ENCODE measurements around the gene CDK14. TPM values are rescaled to one million over a fixed set of nuclear protein-coding genes. Genes with fewer than 3 reads are reported as not detected.

The CDK14 gene
- polyA plus RNA-seq, 1 donor from 2014 or later = 25.1 TPM

GRCh38 chr7:90672210-90672609 lies 76.1 kb downstream of the CDK14 start:
- H3K9ac ChIP-seq (ENCODE audit: low read length) = no peak overlapping the region
- no peaks in the 10 kb centered on the region for H4K20me1 ChIP-seq (ENCODE audit: insufficient read depth)
- H3K9me2 ChIP-seq (ENCODE audit: insufficient read depth, low read length) = no peaks in the 10 kb centered on the region
- no peaks in the 10 kb centered on the region for H3K27me3 ChIP-seq (ENCODE audit: insufficient read depth, low read depth, low read length)
- TF ChIP-seq TAF1 (IDR thresholded peaks at IDR 0.05; ENCODE audit: low read depth) (no peak), RAD21 (conservative IDR thresholded peaks at IDR 0.05) (no peak), MXI1 (conservative IDR thresholded peaks at IDR 0.05; ENCODE audit: poor library complexity, severe bottlenecking) (no peak), POLR2AphosphoS5 (IDR thresholded peaks at IDR 0.05) (no peak), REST (IDR thresholded peaks at IDR 0.05; ENCODE audit: borderline replicate concordance) (no peak), CTCF (IDR thresholded peaks at IDR 0.05; ENCODE audit: poor library complexity, severe bottlenecking) (no peak), EP300 (conservative IDR thresholded peaks at IDR 0.05; ENCODE audit: poor library complexity, severe bottlenecking) (no peak), SMC3 (conservative IDR thresholded peaks at IDR 0.05; ENCODE audit: poor library complexity) (no peak)
- H3K4me2 ChIP-seq (ENCODE audit: low read length) = no peak overlapping the region
- no peaks in the 10 kb centered on the region for H3K36me3 ChIP-seq (ENCODE audit: insufficient read depth, low read length)
- H3F3A ChIP-seq (ENCODE audit: insufficient read depth, low read length, poor library complexity, severe bottlenecking) = no peaks in the 10 kb centered on the region
- no peak overlapping the region for H2AFZ ChIP-seq (ENCODE audit: low read depth, low read length)
- H3K27ac ChIP-seq (ENCODE audit: low read length) = no peak overlapping the region
- no peak overlapping the region for H3K4me3 ChIP-seq (ENCODE audit: low read length)
- peaks cover 12% of the 10 kb centered on the region for H3K79me2 ChIP-seq (replicated peaks; ENCODE audit: insufficient read depth, low read length)
- no peaks in the 10 kb centered on the region for H3K9me3 ChIP-seq (ENCODE audit: low read length)

- Histone ChIP-seq H3F3A (ENCODE audit: insufficient read depth, low read length, poor library complexity, severe bottlenecking) (no peaks in the 10 kb centered on the region), H2AFZ (ENCODE audit: low read depth, low read length) (no peak overlapping the region), H3K4me2 (ENCODE audit: low read length) (no peak overlapping the region), H3K27me3 (ENCODE audit: insufficient read depth, low read depth, low read length) (no peaks in the 10 kb centered on the region), H3K9me3 (ENCODE audit: low read length) (no peaks in the 10 kb centered on the region), H3K79me2 (replicated peaks; ENCODE audit: insufficient read depth, low read length) (peaks cover 7% of the 10 kb centered on the region), H3K27ac (ENCODE audit: low read length) (no peak overlapping the region), H3K9me2 (ENCODE audit: insufficient read depth, low read length) (no peaks in the 10 kb centered on the region), H4K20me1 (ENCODE audit: insufficient read depth) (no peaks in the 10 kb centered on the region), H3K9ac (ENCODE audit: low read length) (no peak overlapping the region), H3K4me3 (ENCODE audit: low read length) (no peak overlapping the region), H3K36me3 (ENCODE audit: insufficient read depth, low read length) (no peaks in the 10 kb centered on the region)
- no peak for TF ChIP-seq EZH2 (IDR thresholded peaks at IDR 0.05; ENCODE audit: borderline replicate concordance, insufficient read depth, low read length, poor library complexity, severe bottlenecking)
- no peak for TF ChIP-seq REST (IDR thresholded peaks at IDR 0.05; ENCODE audit: borderline replicate concordance)
- TF ChIP-seq RAD21 (conservative IDR thresholded peaks at IDR 0.05) = no peak
- TF ChIP-seq CTCF (IDR thresholded peaks at IDR 0.05; ENCODE audit: poor library complexity, severe bottlenecking) = no peak
- no peak for TF ChIP-seq MXI1 (conservative IDR thresholded peaks at IDR 0.05; ENCODE audit: poor library complexity, severe bottlenecking)
- TF ChIP-seq POLR2AphosphoS5 (IDR thresholded peaks at IDR 0.05) = no peak
- no peak for TF ChIP-seq TAF1 (IDR thresholded peaks at IDR 0.05; ENCODE audit: low read depth)
- no peak for TF ChIP-seq SMC3 (conservative IDR thresholded peaks at IDR 0.05; ENCODE audit: poor library complexity)
- no peak for TF ChIP-seq EP300 (conservative IDR thresholded peaks at IDR 0.05; ENCODE audit: poor library complexity, severe bottlenecking)
These were observed 78.5 kb downstream of the CDK14 start for GRCh38 chr7:90674625-90675024.
